Kidney capillary endothelial cell (primary cell): Measurements from ENCODE around the gene FCHSD2.
"Not testable (repeated sequence)": the region's sequence is repeated elsewhere in the genome, so short reads cannot be mapped to it uniquely, and the experiment has no call there.

ENCODE experiments used
- DNase-seq: peaks from one replicate; pipeline ENCODE4 v3.0.0-alpha.2; 2018; ENCODE audit warnings: low spot score

FCHSD2 gene

GRCh38 chr11:73151416-73151815 lies 9.3 kb upstream of the FCHSD2 start:
- no peak for DNase-seq

GRCh38 chr11:73149105-73149504 lies 7.0 kb upstream of the FCHSD2 start:
- DNase-seq: no peak

- no peak for DNase-seq
These were observed 5.9 kb upstream of the FCHSD2 start for GRCh38 chr11:73147771-73148681.

GRCh38 chr11:73145986-73146575 lies 4.0 kb upstream of the FCHSD2 start:
- DNase-seq: no peak

GRCh38 chr11:73143126-73143838 lies 1.2 kb upstream of the FCHSD2 start:
- DNase-seq: no peak

GRCh38 chr11:73141309-73142127 lies 600 bp downstream of the FCHSD2 start:
- no peak for DNase-seq

- no peak for DNase-seq
These were observed 1.1 kb downstream of the FCHSD2 start for GRCh38 chr11:73141031-73141308.

GRCh38 chr11:73140213-73141030 lies 1.7 kb downstream of the FCHSD2 start:
- no peak for DNase-seq

- peak; percentile 86 for DNase-seq
These were observed 2.5 kb downstream of the FCHSD2 start for GRCh38 chr11:73139476-73140198.

- no peak for DNase-seq
These were observed 4.2 kb downstream of the FCHSD2 start for GRCh38 chr11:73137944-73138274.

GRCh38 chr11:73137262-73137943 lies 4.7 kb downstream of the FCHSD2 start:
- DNase-seq: no peak

GRCh38 chr11:73136722-73137121 lies 5.4 kb downstream of the FCHSD2 start:
- DNase-seq: not testable (repeated sequence)

- no peak for DNase-seq
These were observed 6.5 kb downstream of the FCHSD2 start for GRCh38 chr11:73135346-73136284.

- DNase-seq: not testable (repeated sequence)
These were observed 9.8 kb downstream of the FCHSD2 start for GRCh38 chr11:73132349-73132748.

- no peak for DNase-seq
These were observed 11.9 kb downstream of the FCHSD2 start for GRCh38 chr11:73130181-73130580.

GRCh38 chr11:73129198-73129597 lies 12.9 kb downstream of the FCHSD2 start:
- no peak for DNase-seq

GRCh38 chr11:73126804-73127480 lies 15.2 kb downstream of the FCHSD2 start:
- no peak for DNase-seq

GRCh38 chr11:73124800-73125199 lies 17.3 kb downstream of the FCHSD2 start:
- DNase-seq: no peak
